ENCODE data around the gene INPP5A. TPM values are rescaled to one million over a fixed set of nuclear protein-coding genes. Genes with fewer than 3 reads are reported as not detected.

INPP5A gene
- total RNA-seq, 2 donors from 2014 or later: 9.2 to 14.5 TPM

- no peak for DNase-seq
- 65 to 66% methylated on average over 22 to 27 of the region's 34 CpGs for WGBS, 2 donors
- intact Hi-C loops (cut with DNase I): no loop called here
- no peak for ATAC-seq
- Histone ChIP-seq H3K27me3 (no peaks in the 10 kb centered on the region), H3K4me3 (no peak overlapping the region), H3K27ac (no peak overlapping the region), H3K9me3 (no peaks in the 10 kb centered on the region), H3K36me3 (replicated peaks in 1 of 2; ENCODE audit: insufficient read depth in 1 of 2, low read depth in 2 of 2) (no peaks in the 10 kb centered on the region), H3K4me1 (no peaks in the 10 kb centered on the region)
- TF ChIP-seq POLR2A (IDR thresholded peaks at IDR 0.05): no peak
- no peak for TF ChIP-seq CTCF (IDR thresholded peaks at IDR 0.05)
Measured at GRCh38 chr10:132803416-132804210, 266.0 kb downstream of the INPP5A start.

GRCh38 chr10:132804287-132804686, 266.7 kb downstream of the INPP5A start:
- H3K27me3 ChIP-seq: no peaks in the 10 kb centered on the region
- no peak overlapping the region for H3K27ac ChIP-seq
- H3K4me1 ChIP-seq: no peaks in the 10 kb centered on the region
- H3K36me3 ChIP-seq (replicated peaks in 1 of 2; ENCODE audit: insufficient read depth in 1 of 2, low read depth in 2 of 2): no peaks in the 10 kb centered on the region
- no peak overlapping the region for H3K4me3 ChIP-seq
- no peaks in the 10 kb centered on the region for H3K9me3 ChIP-seq
- ATAC-seq (no peak), DNase-seq (no peak)
- 73% methylated on average over 11 of the region's 11 CpGs for WGBS, 2 donors
- TF ChIP-seq POLR2A (IDR thresholded peaks at IDR 0.05): no peak
- no peak for TF ChIP-seq CTCF (IDR thresholded peaks at IDR 0.05)
- intact Hi-C loops (cut with DNase I): no loop called here

GRCh38 chr10:132804785-132805426, 267.3 kb downstream of the INPP5A start:
- no peaks in the 10 kb centered on the region for H3K36me3 ChIP-seq (replicated peaks in 1 of 2; ENCODE audit: insufficient read depth in 1 of 2, low read depth in 2 of 2)
- TF ChIP-seq POLR2A (IDR thresholded peaks at IDR 0.05) (no peak), CTCF (IDR thresholded peaks at IDR 0.05) (no peak)
- ATAC-seq: no peak
- intact Hi-C loops (cut with DNase I): no loop called here
- H3K4me3 ChIP-seq: no peak overlapping the region
- 54 to 63% methylated on average over 19 to 22 of the region's 23 CpGs for WGBS, 2 donors
- no peaks in the 10 kb centered on the region for H3K27me3 ChIP-seq
- DNase-seq: no peak
- no peaks in the 10 kb centered on the region for H3K4me1 ChIP-seq
- no peaks in the 10 kb centered on the region for H3K9me3 ChIP-seq
- no peak overlapping the region for H3K27ac ChIP-seq

- Histone ChIP-seq H3K36me3 (replicated peaks in 1 of 2; ENCODE audit: insufficient read depth in 1 of 2, low read depth in 2 of 2) (no peaks in the 10 kb centered on the region), H3K4me3 (no peak overlapping the region), H3K4me1 (no peaks in the 10 kb centered on the region), H3K27ac (no peak overlapping the region), H3K9me3 (no peaks in the 10 kb centered on the region), H3K27me3 (no peaks in the 10 kb centered on the region)
- 53 to 60% methylated on average over 12 to 21 of the region's 21 CpGs for WGBS, 2 donors
- no peak for TF ChIP-seq CTCF (IDR thresholded peaks at IDR 0.05)
- TF ChIP-seq POLR2A (IDR thresholded peaks at IDR 0.05): no peak
- intact Hi-C loops (cut with DNase I): no loop called here
- no peak for DNase-seq
- ATAC-seq: no peak
Measured at GRCh38 chr10:132805599-132805998, 268.0 kb downstream of the INPP5A start.
